ENCODE measurements around the gene RNF207. TPM values are rescaled to one million over a fixed set of nuclear protein-coding genes. Genes with fewer than 3 reads are reported as not detected.

The RNF207 gene
- total and polyA plus RNA-seq, 10 of the 15 experiments (the other 5 are each of a cell fraction or from before 2014, with no cell fraction given) = 1.7 to 36.4 (median 13.1) TPM

DNA sequence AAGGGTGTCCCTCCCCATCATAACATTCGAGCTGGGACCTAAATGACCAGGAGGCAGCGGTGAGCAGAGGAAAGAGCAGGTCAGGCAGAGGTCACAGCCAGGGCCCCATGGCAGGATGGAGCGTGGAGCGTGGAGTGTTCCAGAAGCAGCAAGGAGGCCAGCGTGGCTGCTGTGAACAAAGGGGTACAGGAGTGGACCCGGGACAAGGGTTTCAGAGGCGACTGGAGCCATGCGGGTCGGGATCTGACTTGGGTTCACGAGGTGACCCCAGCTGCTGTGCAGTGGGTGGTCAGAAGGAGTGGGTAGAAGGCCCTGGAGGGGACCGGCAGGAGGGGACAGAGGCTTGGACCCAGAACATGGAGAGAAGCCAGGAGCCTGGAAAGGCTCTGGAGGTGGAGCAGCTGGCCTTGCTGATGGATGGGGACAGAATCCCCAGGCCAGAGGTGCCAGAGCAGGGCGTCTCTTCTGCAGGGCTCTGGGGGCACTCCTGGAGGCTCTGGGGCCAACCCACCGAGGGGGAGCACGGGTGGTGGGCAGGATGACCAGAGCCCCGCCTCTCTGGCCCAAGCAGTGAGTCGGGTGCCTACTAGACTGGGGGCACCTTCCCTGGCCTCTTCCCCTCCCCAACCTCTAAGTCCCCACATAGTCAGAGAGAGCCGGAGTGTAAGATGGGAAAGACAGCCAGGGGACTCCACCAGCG, 28.1 kb upstream of the RNF207 start (continued):
- TF ChIP-seq USF2 (IDR thresholded peaks at IDR 0.05; ENCODE audit: borderline replicate concordance, low read depth, low read length) (no peak), ASH2L (IDR thresholded peaks at IDR 0.05; ENCODE audit: borderline replicate concordance, low read depth) (no peak), JUND (IDR thresholded peaks at IDR 0.05; ENCODE audit: low read depth, low read length) (no peak), POLR2AphosphoS5 (IDR thresholded peaks at IDR 0.05; ENCODE audit: low read length) (no peak)
- TF ChIP-seq, protein P1, sequence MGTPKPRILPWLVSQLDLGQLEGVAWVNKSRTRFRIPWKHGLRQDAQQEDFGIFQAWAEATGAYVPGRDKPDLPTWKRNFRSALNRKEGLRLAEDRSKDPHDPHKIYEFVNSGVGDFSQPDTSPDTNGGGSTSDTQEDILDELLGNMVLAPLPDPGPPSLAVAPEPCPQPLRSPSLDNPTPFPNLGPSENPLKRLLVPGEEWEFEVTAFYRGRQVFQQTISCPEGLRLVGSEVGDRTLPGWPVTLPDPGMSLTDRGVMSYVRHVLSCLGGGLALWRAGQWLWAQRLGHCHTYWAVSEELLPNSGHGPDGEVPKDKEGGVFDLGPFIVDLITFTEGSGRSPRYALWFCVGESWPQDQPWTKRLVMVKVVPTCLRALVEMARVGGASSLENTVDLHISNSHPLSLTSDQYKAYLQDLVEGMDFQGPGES (IDR thresholded peaks at IDR 0.05) = no peak

- ChIA-PET SMC1A (ENCODE audit: uncharacterized antibody, unreplicated experiment) (no interaction called here), POLR2A (no interaction called here), CTCF (no interaction called here), RAD21 (ENCODE audit: unreplicated experiment) (no interaction called here)
- TF ChIP-seq NRF1 (conservative IDR thresholded peaks at IDR 0.05; ENCODE audit: low read depth, low read length) (no peak), SUZ12 (IDR thresholded peaks at IDR 0.05; ENCODE audit: unreplicated experiment) (no peak), RFX5 (IDR thresholded peaks at IDR 0.05; ENCODE audit: low read depth, low read length) (no peak), YY1 (IDR thresholded peaks at IDR 0.05; ENCODE audit: low read depth, low read length) (no peak), CREB1 (IDR thresholded peaks at IDR 0.05; ENCODE audit: low read depth) (no peak), WRNIP1 (IDR thresholded peaks at IDR 0.05; ENCODE audit: borderline replicate concordance, low read depth, low read length) (no peak)
- 28% methylated on average over 33 of the region's 51 CpGs for whole genome bisulfite sequencing (ENCODE audit: insufficient coverage, insufficient replicate concordance, low lambda C conversion rate, missing lambda C conversion rate)
- no peak overlapping the region for H2AFZ ChIP-seq (ENCODE audit: control insufficient read depth, low read depth, low read length)
- ATAC-seq = no peak
- no peak for DNase-seq (ENCODE audit: low read depth, low spot score)
- no peaks in the 10 kb centered on the region; the same call in 2 of the 3 replicates for H3K9me3 ChIP-seq (replicated peaks; ENCODE audit: control insufficient read depth, insufficient read depth, low read length)
- no peak for FAIRE-seq
- in situ Hi-C loops (cut with MboI) = no loop called here
- no peak overlapping the region for H3K27ac ChIP-seq (ENCODE audit: control insufficient read depth, insufficient read depth)
- peaks cover 0 to 5% of the 10 kb centered on the region in 2 experiments; a peak in 2 of 4 replicates for H3K27me3 ChIP-seq (replicated peaks in 1 of 2; ENCODE audit: control insufficient read depth in 2 of 2, insufficient read depth in 2 of 2, low read length in 1 of 2)
- no TSS peak for BruUV-seq (replicated peaks)
- intact Hi-C loops (cut with micrococcal nuclease; ENCODE audit: unreplicated experiment) = no loop called here
- no peaks in the 10 kb centered on the region; a peak in 1 of 4 replicates for H3K36me3 ChIP-seq (ENCODE audit: control insufficient read depth in 2 of 2, insufficient read depth in 2 of 2, low read length in 1 of 2)
- no peaks in the 10 kb centered on the region for H3K79me2 ChIP-seq (ENCODE audit: control insufficient read depth, insufficient read depth, low read length)
- H3K4me1 ChIP-seq (ENCODE audit: control insufficient read depth, insufficient read depth, low read length) = no peaks in the 10 kb centered on the region
- no peak overlapping the region for H3K4me3 ChIP-seq
- peaks cover 1% of the 10 kb centered on the region; the same call in 1 of the 2 replicates for H4K20me1 ChIP-seq (ENCODE audit: control insufficient read depth, insufficient read depth)
- H3K4me2 ChIP-seq (ENCODE audit: control insufficient read depth, insufficient read depth) = no peak overlapping the region
- no peak overlapping the region for H3K9ac ChIP-seq (ENCODE audit: control insufficient read depth, insufficient read depth, low read length)
Measured at GRCh38 chr1:6178751-6179563, 27.0 kb upstream of the RNF207 start.

All from GM12878 (cell line).